Fibroblast of lung (primary cell): ENCODE results near the gene MAP3K2. TPM values are rescaled to one million over a fixed set of nuclear protein-coding genes. Genes with fewer than 3 reads are reported as not detected.

ENCODE experiments used
- DNase-seq, 2 donors: peaks; one replicate each; pipeline versions ENCODE4 v3.0.0 to v3.0.0-alpha.2; 2010; ENCODE audit warnings: low read depth in 2 of 2
- H2AFZ ChIP-seq: 2 replicates; pipeline ENCODE4 v1.5.1; 2012; ENCODE audit warnings: low read length, control low read depth, inconsistent platforms
- H3K27ac ChIP-seq: 2 replicates; pipeline ENCODE4 v1.5.1; 2011; ENCODE audit warnings: low read length, control low read depth; ENCODE audit not compliant: insufficient read depth
- H3K27me3 ChIP-seq: 2 replicates; pipeline ENCODE4 v1.5.1; 2011; ENCODE audit warnings: mild to moderate bottlenecking, low read length; ENCODE audit not compliant: control insufficient read depth, insufficient read depth
- H3K36me3 ChIP-seq: 2 replicates; pipeline ENCODE4 v1.5.1; 2011; ENCODE audit warnings: low read length; ENCODE audit not compliant: control insufficient read depth, insufficient read depth
- H3K4me1 ChIP-seq: 2 replicates; pipeline ENCODE4 v1.5.1; 2011; ENCODE audit warnings: low read length; ENCODE audit not compliant: control insufficient read depth, insufficient read depth; ENCODE audit errors: extremely low read depth
- H3K4me2 ChIP-seq: 2 replicates; pipeline ENCODE4 v1.5.1; 2011; ENCODE audit warnings: low read length, control low read depth; ENCODE audit not compliant: insufficient read depth; ENCODE audit errors: extremely low read depth
- H3K4me3 ChIP-seq, 4 experiments: fragments of 200-600 bp in 1 of 4; sonication (generic) in 1 of 4; replicated peaks in 1 of 4; 2 replicates each; pipeline ENCODE4 v1.5.1; 2011 to 2016; ENCODE audit warnings: low read length in 4 of 4, low read depth in 3 of 4, mild to moderate bottlenecking in 3 of 4, control low read depth in 2 of 4, inconsistent platforms in 1 of 4, mixed read lengths in 1 of 4; ENCODE audit not compliant: insufficient read depth in 1 of 4; ENCODE audit errors: control extremely low read depth in 1 of 4
- H3K79me2 ChIP-seq: 2 replicates; pipeline ENCODE4 v1.5.1; 2012; ENCODE audit warnings: mild to moderate bottlenecking, low read length, inconsistent platforms; ENCODE audit not compliant: control insufficient read depth, insufficient read depth
- H3K9ac ChIP-seq: 2 replicates; pipeline ENCODE4 v1.5.1; 2011; ENCODE audit warnings: mild to moderate bottlenecking, low read length, control low read depth; ENCODE audit not compliant: insufficient read depth
- H3K9me3 ChIP-seq: 2 replicates; pipeline ENCODE4 v1.5.1; 2012; ENCODE audit warnings: low read depth, low read length; ENCODE audit not compliant: control insufficient read depth, insufficient read depth
- H4K20me1 ChIP-seq: 2 replicates; pipeline ENCODE4 v1.5.1; 2011; ENCODE audit warnings: low read length; ENCODE audit not compliant: control insufficient read depth, insufficient read depth; ENCODE audit errors: extremely low read depth
- CTCF ChIP-seq, 2 donors: IDR thresholded peaks in 1 of 2; conservative IDR thresholded peaks in 1 of 2; 1 replicate in 1 of 2; 2 replicates in 1 of 2; pipeline ENCODE4 v1.5.1; 2011 to 2012; ENCODE audit warnings: low read length in 2 of 2, control low read depth in 1 of 2, inconsistent platforms in 1 of 2, low read depth in 1 of 2, mild to moderate bottlenecking in 1 of 2
- EZH2 ChIP-seq: IDR thresholded peaks from 2 replicates; pipeline ENCODE4 v1.5.1; 2012; ENCODE audit warnings: low read length, control low read depth, mild to moderate bottlenecking; ENCODE audit errors: missing control alignments
- polyA plus RNA-seq, 2 donors: library from polyadenylated mRNA; depleted of rRNA in 1 of 2; stranded (reverse) in 1 of 2; unstranded in 1 of 2; fragments of >200 nt; gene quantifications; 2 replicates each; pipeline ENCODE4 v1.2.1, GENCODE V29; 2011 to 2012; ENCODE audit warnings: missing spikeins in 1 of 2
- total RNA-seq: library from RNA; depleted of rRNA; stranded (reverse); fragments of >200 nt; gene quantifications from 2 replicates; pipeline ENCODE4 v1.2.1, GENCODE V29; 2014

Gene MAP3K2
- total and polyA plus RNA-seq, 2 donors (not counting 1 experiment from before 2014, with no cell fraction given), result 15.6 to 30.1 TPM

- no peak for TF ChIP-seq CTCF (conservative IDR thresholded peaks at IDR 0.05 in 1 of 2, IDR thresholded peaks at IDR 0.05 in 1 of 2; ENCODE audit: low read depth in 1 of 2, low read length in 2 of 2)
- TF ChIP-seq EZH2, result no peak
- Histone ChIP-seq H3K4me2 (no peak overlapping the region), H3K9ac (no peak overlapping the region), H4K20me1 (no peaks in the 10 kb centered on the region), H3K4me3 (no peak overlapping the region), H3K27ac (no peak overlapping the region), H3K79me2 (no peaks in the 10 kb centered on the region), H3K36me3 (no peaks in the 10 kb centered on the region), H2AFZ (no peak overlapping the region), H3K27me3 (peaks cover 26% of the 10 kb centered on the region), H3K4me1 (no peaks in the 10 kb centered on the region), H3K9me3 (no peaks in the 10 kb centered on the region)
- no peak for DNase-seq
Measured at GRCh38 chr2:127424598-127425520, 37.1 kb upstream of the MAP3K2 start.

- Histone ChIP-seq H3K4me1 (no peaks in the 10 kb centered on the region), H3K9ac (no peak overlapping the region), H3K4me3 (peak overlapping the region in 1 of 4 experiments; percentile 36), H3K27ac (no peak overlapping the region), H3K27me3 (peaks cover 26% of the 10 kb centered on the region), H3K79me2 (no peaks in the 10 kb centered on the region), H4K20me1 (no peaks in the 10 kb centered on the region), H3K9me3 (no peaks in the 10 kb centered on the region), H3K4me2 (peak overlapping the region; percentile 15), H3K36me3 (no peaks in the 10 kb centered on the region), H2AFZ (no peak overlapping the region)
- TF ChIP-seq CTCF (conservative IDR thresholded peaks at IDR 0.05 in 1 of 2, IDR thresholded peaks at IDR 0.05 in 1 of 2; ENCODE audit: low read depth in 1 of 2, low read length in 2 of 2) (no peak), EZH2 (no peak)
- DNase-seq, result no peak
Measured at GRCh38 chr2:127423880-127424279, 36.1 kb upstream of the MAP3K2 start.

- Histone ChIP-seq H4K20me1 (no peaks in the 10 kb centered on the region), H3K9me3 (no peaks in the 10 kb centered on the region), H3K4me1 (no peaks in the 10 kb centered on the region), H3K4me3 (peak overlapping the region; percentile 22 to 36 (median 26)), H2AFZ (no peak overlapping the region), H3K36me3 (no peaks in the 10 kb centered on the region), H3K4me2 (peak overlapping the region; percentile 15), H3K27ac (no peak overlapping the region), H3K27me3 (peaks cover 26% of the 10 kb centered on the region), H3K79me2 (no peaks in the 10 kb centered on the region), H3K9ac (no peak overlapping the region)
- TF ChIP-seq CTCF (conservative IDR thresholded peaks at IDR 0.05 in 1 of 2, IDR thresholded peaks at IDR 0.05 in 1 of 2; ENCODE audit: low read depth in 1 of 2, low read length in 2 of 2), result no peak
- TF ChIP-seq EZH2, result peak; percentile 72
- no peak for DNase-seq
Measured at GRCh38 chr2:127423478-127423843, 35.7 kb upstream of the MAP3K2 start.
